HUES48 (cell line): ENCODE results near the gene ITGB6.

ENCODE experiments used
- H3K27ac ChIP-seq: one replicate; pipeline ENCODE4 v1.7.0; 2013; ENCODE audit warnings: low read depth, low read length, inconsistent platforms
- H3K27me3 ChIP-seq: 2 replicates; pipeline ENCODE4 v1.6.1; 2013; ENCODE audit warnings: mild to moderate bottlenecking, low read length; ENCODE audit not compliant: control insufficient read depth, insufficient read depth
- H3K36me3 ChIP-seq: 2 replicates; pipeline ENCODE4 v1.6.1; 2013; ENCODE audit warnings: low read length; ENCODE audit not compliant: control insufficient read depth, insufficient read depth
- H3K4me1 ChIP-seq: 2 replicates; pipeline ENCODE4 v1.6.1; 2013; ENCODE audit warnings: mild to moderate bottlenecking, low read length; ENCODE audit not compliant: control insufficient read depth, insufficient read depth
- H3K4me3 ChIP-seq: 2 replicates; pipeline ENCODE4 v1.5.1; 2013; ENCODE audit warnings: mild to moderate bottlenecking, low read depth, low read length
- H3K9ac ChIP-seq: 2 replicates; pipeline ENCODE4 v1.6.1; 2013; ENCODE audit warnings: mild to moderate bottlenecking, low read depth, low read length, moderate library complexity
- H3K9me3 ChIP-seq: 2 replicates; pipeline ENCODE4 v1.6.1; 2013; ENCODE audit warnings: low read length; ENCODE audit not compliant: control insufficient read depth, insufficient read depth

ITGB6 gene

DNA sequence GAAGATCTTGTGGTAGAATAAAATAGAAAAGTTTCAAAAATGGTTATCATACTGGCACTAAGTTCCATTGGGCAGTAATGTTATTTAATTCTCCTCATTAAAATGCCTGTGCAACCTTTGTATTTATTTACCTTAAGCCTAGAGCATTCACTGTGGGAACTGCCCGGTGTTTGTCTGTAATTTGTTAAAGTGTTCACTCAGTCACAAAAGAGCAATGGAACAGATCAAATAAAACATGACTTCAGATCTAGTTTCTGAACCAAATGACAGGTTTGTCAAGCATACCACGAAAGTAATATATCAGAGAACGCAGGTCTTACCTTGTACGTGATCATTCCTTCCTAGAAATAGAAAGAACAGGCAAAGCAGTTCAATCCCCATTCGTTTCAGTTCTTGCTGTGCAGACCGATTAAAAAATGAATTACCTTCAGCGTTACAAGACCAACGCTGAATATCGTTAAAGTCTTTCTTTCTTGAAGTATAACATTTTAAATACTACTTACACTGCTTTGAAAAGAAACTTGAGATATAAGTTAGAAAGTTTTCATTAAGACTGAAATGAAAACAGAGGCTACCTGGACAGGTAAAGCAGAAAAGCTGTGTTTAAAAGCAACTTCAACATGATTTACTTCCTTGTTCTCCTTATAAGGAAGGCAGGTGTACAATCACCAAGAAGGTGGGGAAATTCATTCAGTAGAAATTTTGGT lies at the start of gene ITGB6:
ITGB6 (minus strand) TSS at position 590 of the 707 bp plus-strand sequence; CDS start at position 381, 209 bp downstream.
- no peaks in the 10 kb centered on the region for H3K36me3 ChIP-seq
- peak within 1 kb of the TSS; percentile 18 for H3K27ac ChIP-seq
- no peaks in the 10 kb centered on the region for H3K27me3 ChIP-seq

DNA sequence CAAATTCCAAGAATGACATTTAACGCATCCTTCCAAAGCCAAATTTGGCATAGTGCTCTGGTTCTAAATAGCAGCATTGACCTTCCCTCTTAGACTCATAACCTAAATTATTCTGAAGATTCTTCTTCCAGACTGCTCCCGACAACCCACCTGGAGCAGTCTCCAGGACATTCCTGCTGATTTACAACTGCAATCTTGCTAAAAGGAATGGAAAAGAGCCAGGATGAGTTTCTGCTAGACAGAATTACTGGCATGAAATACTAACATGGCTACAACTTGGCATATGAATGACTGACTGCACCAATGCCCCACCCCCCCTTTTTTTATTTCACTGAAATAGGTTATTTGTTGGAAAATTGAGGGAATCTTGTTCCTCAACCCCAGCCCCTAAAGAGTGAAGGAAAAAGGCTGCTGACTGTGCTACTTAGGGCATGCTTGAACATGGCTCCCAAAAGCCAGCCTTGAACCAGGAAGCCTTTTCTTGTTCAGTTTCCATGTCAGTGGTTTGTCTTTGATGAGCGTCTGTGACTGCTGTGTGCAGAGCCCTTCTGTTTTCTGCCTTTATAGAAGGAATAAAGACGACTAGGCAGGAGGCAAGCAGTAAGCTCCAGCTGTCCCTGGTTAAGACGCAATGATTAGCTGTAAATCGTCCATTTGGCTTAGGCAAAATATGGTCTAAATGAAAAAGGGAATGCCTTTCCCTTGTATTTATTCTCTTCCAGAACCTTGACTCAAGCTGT lies 47.4 kb upstream of the ITGB6 start:
- Histone ChIP-seq H3K4me3 (no peak overlapping the region), H3K36me3 (no peaks in the 10 kb centered on the region), H3K27me3 (no peaks in the 10 kb centered on the region), H3K9ac (no peak overlapping the region), H3K27ac (no peak overlapping the region), H3K4me1 (no peaks in the 10 kb centered on the region), H3K9me3 (no peaks in the 10 kb centered on the region)

More for the DNA sequence above, at the start of gene ITGB6:
- no peak within 1 kb of the TSS for H3K4me3 ChIP-seq
- no peaks in the 10 kb centered on the region for H3K9me3 ChIP-seq
- no peaks in the 10 kb centered on the region for H3K4me1 ChIP-seq
- H3K9ac ChIP-seq = no peak within 1 kb of the TSS

- no peak overlapping the region for H3K27ac ChIP-seq
- no peaks in the 10 kb centered on the region for H3K9me3 ChIP-seq
- H3K4me3 ChIP-seq = no peak overlapping the region
- H3K27me3 ChIP-seq = no peaks in the 10 kb centered on the region
- no peak overlapping the region for H3K9ac ChIP-seq
- no peaks in the 10 kb centered on the region for H3K4me1 ChIP-seq
- H3K36me3 ChIP-seq = no peaks in the 10 kb centered on the region
These were observed 46.3 kb upstream of the ITGB6 start for GRCh38 chr2:160246356-160246755.

GRCh38 chr2:160245614-160246155 lies 45.6 kb upstream of the ITGB6 start:
- H3K27me3 ChIP-seq = no peaks in the 10 kb centered on the region
- H3K9me3 ChIP-seq = no peaks in the 10 kb centered on the region
- no peaks in the 10 kb centered on the region for H3K4me1 ChIP-seq
- no peak overlapping the region for H3K9ac ChIP-seq
- H3K4me3 ChIP-seq = no peak overlapping the region
- H3K27ac ChIP-seq = no peak overlapping the region
- no peaks in the 10 kb centered on the region for H3K36me3 ChIP-seq

- no peaks in the 10 kb centered on the region for H3K27me3 ChIP-seq
- no peak overlapping the region for H3K9ac ChIP-seq
- no peaks in the 10 kb centered on the region for H3K36me3 ChIP-seq
- H3K4me1 ChIP-seq = no peaks in the 10 kb centered on the region
- H3K27ac ChIP-seq = no peak overlapping the region
- no peaks in the 10 kb centered on the region for H3K9me3 ChIP-seq
- no peak overlapping the region for H3K4me3 ChIP-seq
These were observed 43.0 kb upstream of the ITGB6 start for GRCh38 chr2:160242893-160243564.

DNA sequence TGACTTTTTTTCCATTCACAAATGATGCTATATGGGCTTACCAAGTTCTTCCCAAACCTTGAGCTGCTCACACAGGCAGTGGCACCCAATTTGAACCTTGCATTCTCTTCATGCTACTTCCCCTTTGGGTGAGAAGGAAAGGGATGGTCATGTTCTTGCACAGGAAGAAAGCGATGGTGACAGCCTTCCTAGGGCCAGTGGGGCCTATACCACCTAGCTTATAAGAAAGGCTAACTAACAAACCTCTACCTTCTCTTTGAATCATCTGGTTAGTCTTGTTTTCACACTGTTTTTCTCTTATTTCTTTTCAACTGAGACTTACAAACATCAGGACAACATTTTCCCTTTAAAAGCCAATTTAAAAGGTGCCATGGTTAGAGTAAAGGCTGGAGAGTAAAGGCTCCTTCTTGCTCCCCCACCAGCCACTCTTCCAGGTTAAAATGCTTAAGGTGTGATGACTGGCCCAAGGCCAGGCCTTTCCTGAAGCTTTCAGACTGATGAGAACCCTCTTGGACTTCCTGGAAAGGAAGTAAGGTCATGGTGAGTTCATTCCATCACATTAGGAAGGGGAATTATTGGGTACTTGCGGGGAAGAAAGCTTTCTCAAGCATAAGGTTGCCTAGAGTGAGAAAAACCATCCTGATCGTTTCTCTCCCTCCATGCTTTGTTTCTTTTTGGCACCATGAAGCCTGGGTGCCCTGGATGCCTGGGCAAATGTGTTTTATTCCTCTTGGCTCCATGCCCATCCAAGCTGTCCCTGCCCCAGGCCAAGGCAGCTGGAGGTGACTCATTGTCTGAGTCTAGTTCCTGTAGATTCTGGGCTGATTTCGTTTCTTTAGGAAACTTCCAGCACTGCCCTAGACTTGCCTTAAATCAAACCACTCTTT lies 41.4 kb upstream of the ITGB6 start:
- no peak overlapping the region for H3K27ac ChIP-seq
- H3K27me3 ChIP-seq = no peaks in the 10 kb centered on the region
- H3K4me3 ChIP-seq = no peak overlapping the region
- H3K4me1 ChIP-seq = no peaks in the 10 kb centered on the region
- no peak overlapping the region for H3K9ac ChIP-seq
- H3K9me3 ChIP-seq = no peaks in the 10 kb centered on the region
- no peaks in the 10 kb centered on the region for H3K36me3 ChIP-seq

GRCh38 chr2:160239436-160239835 lies 39.4 kb upstream of the ITGB6 start:
- Histone ChIP-seq H3K4me3 (no peak overlapping the region), H3K4me1 (no peaks in the 10 kb centered on the region), H3K27me3 (no peaks in the 10 kb centered on the region), H3K9ac (no peak overlapping the region), H3K36me3 (no peaks in the 10 kb centered on the region), H3K27ac (no peak overlapping the region), H3K9me3 (no peaks in the 10 kb centered on the region)

GRCh38 chr2:160238392-160238791 lies 38.3 kb upstream of the ITGB6 start:
- no peak overlapping the region for H3K9ac ChIP-seq
- no peak overlapping the region for H3K4me3 ChIP-seq
- no peaks in the 10 kb centered on the region for H3K4me1 ChIP-seq
- no peaks in the 10 kb centered on the region for H3K9me3 ChIP-seq
- no peaks in the 10 kb centered on the region for H3K36me3 ChIP-seq
- H3K27me3 ChIP-seq = no peaks in the 10 kb centered on the region
- H3K27ac ChIP-seq = no peak overlapping the region

GRCh38 chr2:160232905-160233475 lies 32.9 kb upstream of the ITGB6 start:
- Histone ChIP-seq H3K4me3 (no peak overlapping the region), H3K4me1 (no peaks in the 10 kb centered on the region), H3K27ac (no peak overlapping the region), H3K36me3 (no peaks in the 10 kb centered on the region), H3K9ac (no peak overlapping the region), H3K9me3 (no peaks in the 10 kb centered on the region), H3K27me3 (no peaks in the 10 kb centered on the region)

DNA sequence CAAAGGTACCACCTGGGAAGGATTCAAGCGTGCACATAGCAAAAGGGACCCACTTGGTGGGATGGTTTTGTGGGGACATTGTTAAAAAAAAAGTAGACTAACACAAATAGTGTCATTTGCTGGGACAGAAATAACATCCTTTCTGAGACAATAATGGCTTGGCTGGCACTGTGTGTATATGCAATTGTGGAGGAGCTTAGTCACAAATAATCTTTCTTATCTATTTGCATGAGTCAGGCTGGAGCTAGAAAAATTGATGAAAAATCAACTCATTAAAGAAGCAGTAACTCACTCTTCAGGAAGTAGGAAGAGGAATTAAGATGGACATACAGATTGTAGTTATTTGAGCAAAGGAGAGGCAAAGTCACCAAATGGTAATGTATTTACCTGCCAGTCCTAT lies 29.5 kb upstream of the ITGB6 start:
- Histone ChIP-seq H3K9ac (no peak overlapping the region), H3K4me1 (no peaks in the 10 kb centered on the region), H3K27me3 (no peaks in the 10 kb centered on the region), H3K4me3 (no peak overlapping the region), H3K27ac (no peak overlapping the region), H3K36me3 (no peaks in the 10 kb centered on the region), H3K9me3 (no peaks in the 10 kb centered on the region)
